ENCODE measurements around the gene CXCL5. TPM values are rescaled to one million over a fixed set of nuclear protein-coding genes. Genes with fewer than 3 reads are reported as not detected.

CXCL5 gene
- total RNA-seq, 1 donor from 2014 or later, result 0.45 TPM

DNA sequence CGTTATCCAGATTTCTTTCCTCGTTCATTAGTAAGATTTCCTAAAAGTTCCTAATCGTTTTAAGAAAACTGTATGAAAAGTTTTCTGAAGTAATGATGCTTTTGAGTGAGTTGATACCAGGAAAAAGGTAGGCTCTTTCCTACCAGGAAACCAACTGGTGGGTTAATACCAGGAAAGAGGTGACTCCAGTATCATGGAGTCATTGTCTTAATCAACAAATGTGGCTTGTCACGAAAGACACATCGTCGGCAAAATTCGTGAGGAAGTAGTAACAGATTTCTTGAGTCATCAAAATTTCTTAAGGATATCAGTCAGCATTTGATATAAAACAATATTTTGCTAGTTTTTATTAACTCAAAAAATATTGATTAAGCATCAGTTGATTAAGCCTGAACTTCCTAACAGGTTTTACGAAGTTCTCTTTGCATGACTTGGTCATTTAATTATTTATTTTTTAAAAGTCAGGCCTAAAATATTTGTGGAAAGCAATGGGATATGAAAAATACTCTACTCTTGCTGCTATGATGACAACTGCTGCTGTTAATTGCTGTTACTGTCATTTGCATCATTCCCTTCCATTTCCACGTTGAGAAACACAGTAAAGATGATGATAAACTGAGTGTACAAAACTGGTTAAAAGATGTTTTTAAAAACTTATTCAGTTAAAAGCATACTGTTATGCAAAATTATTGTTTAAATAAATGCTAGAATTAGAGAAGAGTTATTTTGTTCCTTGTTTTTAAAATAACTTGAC, 7.3 kb downstream of the CXCL5 start:
- no peaks in the 10 kb centered on the region for H3K9me3 Mint-ChIP-seq
- no peak overlapping the region for H3K4me3 Mint-ChIP-seq
- no peaks in the 10 kb centered on the region for H3K36me3 Mint-ChIP-seq
- no peaks in the 10 kb centered on the region for H3K4me1 Mint-ChIP-seq
- no peak overlapping the region for H3K27ac Mint-ChIP-seq
- no peak for DNase-seq (ENCODE audit: low spot score in 2 of 2, unreplicated experiment in 2 of 2)
- TF ChIP-seq, protein P1, sequence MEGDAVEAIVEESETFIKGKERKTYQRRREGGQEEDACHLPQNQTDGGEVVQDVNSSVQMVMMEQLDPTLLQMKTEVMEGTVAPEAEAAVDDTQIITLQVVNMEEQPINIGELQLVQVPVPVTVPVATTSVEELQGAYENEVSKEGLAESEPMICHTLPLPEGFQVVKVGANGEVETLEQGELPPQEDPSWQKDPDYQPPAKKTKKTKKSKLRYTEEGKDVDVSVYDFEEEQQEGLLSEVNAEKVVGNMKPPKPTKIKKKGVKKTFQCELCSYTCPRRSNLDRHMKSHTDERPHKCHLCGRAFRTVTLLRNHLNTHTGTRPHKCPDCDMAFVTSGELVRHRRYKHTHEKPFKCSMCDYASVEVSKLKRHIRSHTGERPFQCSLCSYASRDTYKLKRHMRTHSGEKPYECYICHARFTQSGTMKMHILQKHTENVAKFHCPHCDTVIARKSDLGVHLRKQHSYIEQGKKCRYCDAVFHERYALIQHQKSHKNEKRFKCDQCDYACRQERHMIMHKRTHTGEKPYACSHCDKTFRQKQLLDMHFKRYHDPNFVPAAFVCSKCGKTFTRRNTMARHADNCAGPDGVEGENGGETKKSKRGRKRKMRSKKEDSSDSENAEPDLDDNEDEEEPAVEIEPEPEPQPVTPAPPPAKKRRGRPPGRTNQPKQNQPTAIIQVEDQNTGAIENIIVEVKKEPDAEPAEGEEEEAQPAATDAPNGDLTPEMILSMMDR (IDR thresholded peaks at IDR 0.05; ENCODE audit: unreplicated experiment), result no peak
- peaks cover 31% of the 10 kb centered on the region for H3K27me3 Mint-ChIP-seq (ENCODE audit: low read depth)

DNA sequence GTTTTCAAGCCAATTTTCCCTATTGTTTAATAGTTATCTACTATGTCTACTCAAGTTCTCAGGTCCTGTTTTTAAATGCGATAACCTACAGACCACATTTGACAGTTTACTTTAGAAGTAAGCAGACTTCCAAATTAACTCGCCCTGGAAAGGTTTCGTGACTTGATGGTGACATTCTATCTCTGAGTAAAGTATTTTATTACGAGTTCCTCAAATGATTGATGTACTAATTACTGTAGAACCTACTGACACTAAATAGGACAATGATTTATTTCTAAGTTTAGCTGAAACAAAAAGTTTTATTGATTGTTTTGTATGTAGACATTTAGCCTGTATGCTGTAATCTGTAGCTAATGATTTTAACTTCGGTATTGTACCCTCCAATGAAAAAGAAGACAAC, 8.5 kb downstream of the CXCL5 start:
- no peaks in the 10 kb centered on the region for H3K9me3 Mint-ChIP-seq
- H3K4me3 Mint-ChIP-seq, result no peak overlapping the region
- no peak for DNase-seq (ENCODE audit: low spot score in 2 of 2, unreplicated experiment in 2 of 2)
- H3K4me1 Mint-ChIP-seq, result no peaks in the 10 kb centered on the region
- no peaks in the 10 kb centered on the region for H3K36me3 Mint-ChIP-seq
- TF ChIP-seq, protein P1 (IDR thresholded peaks at IDR 0.05; ENCODE audit: unreplicated experiment), result no peak
- H3K27ac Mint-ChIP-seq, result no peak overlapping the region
- H3K27me3 Mint-ChIP-seq (ENCODE audit: low read depth), result peaks cover 24% of the 10 kb centered on the region

DNA sequence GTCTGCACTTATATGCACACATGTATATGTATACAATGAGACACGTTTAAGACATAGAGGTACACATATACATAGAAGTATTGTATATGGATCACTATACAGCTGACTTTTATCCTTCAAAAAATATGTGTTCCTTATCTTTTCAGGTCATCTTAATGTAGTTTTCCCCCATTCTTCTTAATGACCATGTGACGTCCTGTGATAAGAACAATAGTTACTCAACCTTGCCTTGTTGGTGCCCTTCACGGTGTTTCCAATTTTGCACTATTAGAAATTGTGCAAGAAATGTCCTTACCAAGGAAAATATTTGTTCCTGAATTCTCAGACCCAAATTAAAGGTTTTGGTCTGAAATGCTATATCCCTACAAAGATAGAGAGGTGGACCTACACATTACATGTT, 9.4 kb downstream of the CXCL5 start:
- H3K9me3 Mint-ChIP-seq, result no peaks in the 10 kb centered on the region
- H3K4me1 Mint-ChIP-seq, result no peaks in the 10 kb centered on the region
- DNase-seq (ENCODE audit: low spot score in 2 of 2, unreplicated experiment in 2 of 2), result no peak
- no peak overlapping the region for H3K27ac Mint-ChIP-seq
- H3K36me3 Mint-ChIP-seq, result no peaks in the 10 kb centered on the region
- H3K4me3 Mint-ChIP-seq, result no peak overlapping the region
- TF ChIP-seq, protein P1 (IDR thresholded peaks at IDR 0.05; ENCODE audit: unreplicated experiment), result no peak
- peaks cover 20% of the 10 kb centered on the region for H3K27me3 Mint-ChIP-seq (ENCODE audit: low read depth)

DNA sequence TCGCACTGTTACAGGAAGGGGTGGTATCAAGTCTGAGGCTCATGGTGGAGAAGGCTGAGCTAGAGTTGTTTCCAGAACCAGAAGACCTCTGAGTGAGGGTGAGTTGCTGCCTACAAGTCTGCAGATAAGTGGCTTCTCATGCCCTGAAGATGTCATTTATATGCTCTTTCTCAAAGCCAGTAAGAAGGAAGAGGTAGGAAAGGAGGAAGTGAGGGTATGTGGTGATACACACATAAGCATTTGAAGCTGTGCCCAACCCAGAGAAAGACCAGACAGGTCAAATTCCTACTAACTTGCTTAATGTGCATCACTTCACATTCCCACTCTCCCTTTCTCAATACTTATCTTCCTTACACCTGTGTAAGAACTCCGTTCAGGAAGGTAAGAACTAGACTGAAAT, 10.4 kb downstream of the CXCL5 start, which contains the start of gene PPBP:
TSS of gene PPBP (minus strand) at position 130 of the 400 bp plus-strand sequence. CDS start at position 43, 87 bp downstream.
- no peaks in the 10 kb centered on the region for H3K36me3 Mint-ChIP-seq
- no peak within 1 kb of the TSS for H3K27ac Mint-ChIP-seq
- DNase-seq (ENCODE audit: low spot score in 2 of 2, unreplicated experiment in 2 of 2), result no peak
- TF ChIP-seq, protein P1 (IDR thresholded peaks at IDR 0.05; ENCODE audit: unreplicated experiment), result no peak
- H3K4me3 Mint-ChIP-seq, result no peak within 1 kb of the TSS
- no peaks in the 10 kb centered on the region for H3K9me3 Mint-ChIP-seq
- H3K27me3 Mint-ChIP-seq (ENCODE audit: low read depth), result peaks cover 21% of the 10 kb centered on the region
- H3K4me1 Mint-ChIP-seq, result no peaks in the 10 kb centered on the region

DNA sequence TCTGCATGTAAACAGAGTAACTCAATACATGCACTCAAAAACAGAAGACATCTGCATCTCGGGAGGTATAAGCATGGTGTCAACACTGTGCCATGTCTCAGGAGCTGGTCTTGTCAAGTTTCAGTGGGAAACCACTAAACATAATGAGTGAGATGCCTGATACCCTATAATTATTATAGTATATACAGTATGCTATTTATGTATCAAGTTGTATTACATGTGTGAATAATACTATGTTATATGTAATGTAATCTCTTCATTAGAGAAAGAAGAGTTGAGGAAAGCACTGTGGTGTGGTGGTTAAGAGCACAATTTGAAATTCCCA, 13.0 kb downstream of the CXCL5 start:
- Mint-ChIP-seq H3K36me3 (no peaks in the 10 kb centered on the region), H3K9me3 (no peaks in the 10 kb centered on the region), H3K27ac (no peak overlapping the region), H3K27me3 (ENCODE audit: low read depth) (peaks cover 37% of the 10 kb centered on the region), H3K4me1 (no peaks in the 10 kb centered on the region), H3K4me3 (no peak overlapping the region)
- no peak for DNase-seq (ENCODE audit: low spot score in 2 of 2, unreplicated experiment in 2 of 2)
- TF ChIP-seq, protein P1 (IDR thresholded peaks at IDR 0.05; ENCODE audit: unreplicated experiment), result no peak

All from mesothelial cell of epicardium (in vitro differentiated cells).